Adrenal gland (tissue), 5 donors: Measurements from ENCODE around the gene RAB6B.

ENCODE experiments used
- CTCF ChIP-seq, 6 experiments: fragments of 450-650 bp in 4 of 6; fragments of 200-600 bp in 2 of 6; sonication (generic) in 1 of 6; IDR thresholded peaks; 1 replicate in 5 of 6; 2 replicates in 1 of 6; pipeline versions ENCODE4 v1.5.1 to v1.8.0; 2016 to 2021; ENCODE audit warnings: antibody characterized with exemption in 6 of 6, mild to moderate bottlenecking in 2 of 6, moderate library complexity in 1 of 6
- POLR2A ChIP-seq, 2 donors: fragments of 450-650 bp; IDR thresholded peaks; one replicate each; pipeline ENCODE4 v1.6.1; 2017; ENCODE audit warnings: antibody characterized with exemption in 2 of 2, mild to moderate bottlenecking in 2 of 2, moderate library complexity in 1 of 2
- donor health status: DM: no; HTN: no; CAD: no.

- TF ChIP-seq CTCF (IDR thresholded peaks at IDR 0.05) (no peak), POLR2A (IDR thresholded peaks at IDR 0.05) (no peak)
Observed at GRCh38 chr3:133776794-133777438, 118.8 kb downstream of the RAB6B start.
